ENCODE data around the gene ZKSCAN3. TPM values are rescaled to one million over a fixed set of nuclear protein-coding genes. Genes with fewer than 3 reads are reported as not detected.

The ZKSCAN3 gene
- total RNA-seq, 1 experiment from 2014 or later = 11.2 TPM

DNA sequence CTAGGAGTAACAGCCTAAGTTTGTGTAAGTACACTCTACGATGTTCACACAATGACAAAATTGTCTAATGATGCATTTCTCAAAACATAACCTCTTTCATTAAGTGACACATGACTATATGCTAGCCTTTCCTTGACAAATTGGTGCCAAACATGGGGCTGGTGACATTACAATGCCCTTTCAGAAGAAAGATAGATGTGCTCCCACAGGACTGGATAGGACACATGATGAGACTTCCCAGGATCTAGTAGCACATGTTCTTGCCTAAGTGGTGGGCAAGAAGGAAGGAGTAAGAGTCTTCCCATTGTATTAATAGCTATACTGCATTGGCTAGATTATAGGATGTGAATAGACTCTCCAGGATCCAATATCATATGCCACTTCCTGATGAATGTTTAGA is 21.5 kb downstream of the ZKSCAN3 start:
- no peak overlapping the region for H3K4me3 ChIP-seq (replicated peaks in 1 of 2; ENCODE audit: low read depth in 1 of 2, low read length in 2 of 2)
- intact Hi-C loops (cut with micrococcal nuclease) = no loop called here
- no peak for TF ChIP-seq CTCF (IDR thresholded peaks at IDR 0.05 in 2 of 3, conservative IDR thresholded peaks at IDR 0.05 in 1 of 3; ENCODE audit: borderline replicate concordance in 1 of 3, insufficient read depth in 1 of 3, low read depth in 2 of 3, low read length in 2 of 3)
- TF ChIP-seq ZNF274 (IDR thresholded peaks at IDR 0.05; ENCODE audit: low read depth, low read length) = no peak
- no peak for DNase-seq (ENCODE audit: low read depth, low spot score)
- POLR2A ChIA-PET = interaction anchor here (1.0 kb wide), 1 partner anchor 15 kb away, joined by 3 read pairs; no protein-coding TSS in a partner anchor
- peaks cover 0 to 2% of the 10 kb centered on the region in 2 experiments; a peak in 1 of 4 replicates for H3K36me3 ChIP-seq (ENCODE audit: control insufficient read depth in 1 of 2, insufficient read depth in 2 of 2, low read length in 2 of 2)
- H3K9me2 ChIP-seq (ENCODE audit: insufficient read depth) = no peaks in the 10 kb centered on the region
- no peaks in the 10 kb centered on the region for H3K27me3 ChIP-seq (ENCODE audit: insufficient read depth, low read length)
- no peaks in the 10 kb centered on the region for H3K4me1 ChIP-seq (ENCODE audit: control insufficient read depth in 1 of 2, insufficient read depth in 2 of 2, low read length in 2 of 2)
- no peak overlapping the region for H3K27ac ChIP-seq (ENCODE audit: low read depth, low read length)
- no peaks in the 10 kb centered on the region for H3K79me2 ChIP-seq (ENCODE audit: insufficient read depth, low read length)
- no peaks in the 10 kb centered on the region for H3K9me3 ChIP-seq (ENCODE audit: control insufficient read depth in 1 of 2, insufficient read depth in 1 of 2, low read depth in 1 of 2, low read length in 2 of 2)
- CTCF ChIA-PET = interaction anchor here (0.7 kb wide), 1 partner anchor 15 kb away, joined by 4 read pairs; no protein-coding TSS in a partner anchor
- RAD21 ChIA-PET (ENCODE audit: low non-redundant PET in 1 of 2, low total read pairs in 2 of 2, uncharacterized antibody in 2 of 2, unreplicated experiment in 2 of 2) = no interaction called here
- no peak for ATAC-seq
- H4K20me1 ChIP-seq (ENCODE audit: insufficient read depth) = no peaks in the 10 kb centered on the region
- H3K4me2 ChIP-seq (ENCODE audit: low read length) = no peak overlapping the region
- H3K9ac ChIP-seq (ENCODE audit: low read length) = no peak overlapping the region
- H2AFZ ChIP-seq (ENCODE audit: low read depth, low read length, poor library complexity, severe bottlenecking) = no peak overlapping the region
- no TSS peak for BruUV-seq (replicated peaks)

DNA sequence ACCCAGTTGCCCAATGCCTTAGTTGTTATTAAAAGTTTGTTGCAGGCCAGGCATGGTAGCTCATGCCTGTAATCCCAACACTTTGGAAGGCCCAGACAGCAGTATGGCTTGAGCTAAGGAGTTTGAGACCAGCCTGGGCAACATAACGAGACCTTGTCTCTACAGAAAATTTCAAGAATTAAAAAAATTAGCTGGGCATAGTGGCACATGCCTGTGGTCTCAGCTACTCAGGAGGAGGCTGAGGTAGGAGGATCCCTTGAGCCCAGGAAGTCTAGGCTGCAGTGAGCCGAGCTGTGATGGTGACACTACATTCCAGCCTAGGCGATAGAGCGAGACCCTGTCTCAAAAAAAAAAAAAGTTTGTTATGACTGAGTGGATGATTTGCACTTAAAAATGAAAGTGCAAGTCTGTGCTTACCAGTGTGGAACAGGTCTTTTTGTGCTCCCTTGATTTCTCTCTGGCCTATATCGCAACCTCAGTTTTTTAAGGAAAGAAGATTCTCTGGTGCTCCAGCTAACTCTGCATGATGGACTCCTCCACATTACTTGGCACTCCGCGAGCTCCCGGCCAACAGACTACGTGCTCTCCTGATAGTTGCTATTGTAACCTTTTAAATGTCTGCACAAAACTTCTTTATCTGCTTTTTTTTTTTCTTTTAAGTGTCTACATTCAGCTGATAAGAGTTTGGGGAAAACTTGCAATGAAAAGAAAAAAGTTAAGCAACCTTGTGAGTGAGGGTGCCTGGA is 22.1 kb downstream of the ZKSCAN3 start:
- BruUV-seq (replicated peaks) = no TSS peak
- Histone ChIP-seq H3K79me2 (ENCODE audit: insufficient read depth, low read length) (no peaks in the 10 kb centered on the region), H3K27me3 (ENCODE audit: insufficient read depth, low read length) (no peaks in the 10 kb centered on the region), H3K9ac (ENCODE audit: low read length) (no peak overlapping the region), H2AFZ (ENCODE audit: low read depth, low read length, poor library complexity, severe bottlenecking) (no peak overlapping the region), H3K4me1 (ENCODE audit: control insufficient read depth in 1 of 2, insufficient read depth in 2 of 2, low read length in 2 of 2) (no peaks in the 10 kb centered on the region), H3K4me3 (replicated peaks in 1 of 2; ENCODE audit: low read depth in 1 of 2, low read length in 2 of 2) (no peak overlapping the region), H3K4me2 (ENCODE audit: low read length) (no peak overlapping the region), H4K20me1 (ENCODE audit: insufficient read depth) (no peaks in the 10 kb centered on the region), H3K36me3 (ENCODE audit: control insufficient read depth in 1 of 2, insufficient read depth in 2 of 2, low read length in 2 of 2) (no peaks in the 10 kb centered on the region), H3K9me2 (ENCODE audit: insufficient read depth) (no peaks in the 10 kb centered on the region), H3K27ac (ENCODE audit: low read depth, low read length) (no peak overlapping the region), H3K9me3 (ENCODE audit: control insufficient read depth in 1 of 2, insufficient read depth in 1 of 2, low read depth in 1 of 2, low read length in 2 of 2) (no peaks in the 10 kb centered on the region)
- ChIA-PET RAD21 (ENCODE audit: low non-redundant PET in 1 of 2, low total read pairs in 2 of 2, uncharacterized antibody in 2 of 2, unreplicated experiment in 2 of 2) (no interaction called here), POLR2A (no interaction called here), CTCF (interaction anchor here (0.6 to 0.7 kb wide), 2 partner anchors 16 to 61 kb away, joined by 4 read pairs; no protein-coding TSS in a partner anchor)
- DNase-seq (ENCODE audit: low read depth, low spot score) (no peak), ATAC-seq (no peak)
- no peak for TF ChIP-seq YY1 (IDR thresholded peaks at IDR 0.05; ENCODE audit: extremely low read depth, insufficient replicate concordance, low read depth, low read length)
- TF ChIP-seq POLR2A (IDR thresholded peaks at IDR 0.05; ENCODE audit: borderline replicate concordance, extremely low read depth, insufficient read depth, insufficient read length) = no peak
- no peak for TF ChIP-seq JUND (IDR thresholded peaks at IDR 0.05)
- TF ChIP-seq, protein P1, sequence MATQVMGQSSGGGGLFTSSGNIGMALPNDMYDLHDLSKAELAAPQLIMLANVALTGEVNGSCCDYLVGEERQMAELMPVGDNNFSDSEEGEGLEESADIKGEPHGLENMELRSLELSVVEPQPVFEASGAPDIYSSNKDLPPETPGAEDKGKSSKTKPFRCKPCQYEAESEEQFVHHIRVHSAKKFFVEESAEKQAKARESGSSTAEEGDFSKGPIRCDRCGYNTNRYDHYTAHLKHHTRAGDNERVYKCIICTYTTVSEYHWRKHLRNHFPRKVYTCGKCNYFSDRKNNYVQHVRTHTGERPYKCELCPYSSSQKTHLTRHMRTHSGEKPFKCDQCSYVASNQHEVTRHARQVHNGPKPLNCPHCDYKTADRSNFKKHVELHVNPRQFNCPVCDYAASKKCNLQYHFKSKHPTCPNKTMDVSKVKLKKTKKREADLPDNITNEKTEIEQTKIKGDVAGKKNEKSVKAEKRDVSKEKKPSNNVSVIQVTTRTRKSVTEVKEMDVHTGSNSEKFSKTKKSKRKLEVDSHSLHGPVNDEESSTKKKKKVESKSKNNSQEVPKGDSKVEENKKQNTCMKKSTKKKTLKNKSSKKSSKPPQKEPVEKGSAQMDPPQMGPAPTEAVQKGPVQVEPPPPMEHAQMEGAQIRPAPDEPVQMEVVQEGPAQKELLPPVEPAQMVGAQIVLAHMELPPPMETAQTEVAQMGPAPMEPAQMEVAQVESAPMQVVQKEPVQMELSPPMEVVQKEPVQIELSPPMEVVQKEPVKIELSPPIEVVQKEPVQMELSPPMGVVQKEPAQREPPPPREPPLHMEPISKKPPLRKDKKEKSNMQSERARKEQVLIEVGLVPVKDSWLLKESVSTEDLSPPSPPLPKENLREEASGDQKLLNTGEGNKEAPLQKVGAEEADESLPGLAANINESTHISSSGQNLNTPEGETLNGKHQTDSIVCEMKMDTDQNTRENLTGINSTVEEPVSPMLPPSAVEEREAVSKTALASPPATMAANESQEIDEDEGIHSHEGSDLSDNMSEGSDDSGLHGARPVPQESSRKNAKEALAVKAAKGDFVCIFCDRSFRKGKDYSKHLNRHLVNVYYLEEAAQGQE (IDR thresholded peaks at IDR 0.05; ENCODE audit: low read depth) = no peak
- no peak for TF ChIP-seq EZH2phosphoT487 (IDR thresholded peaks at IDR 0.05; ENCODE audit: borderline replicate concordance)
- intact Hi-C loops (cut with micrococcal nuclease) = no loop called here

All from HCT116 (cell line).